Sigmoid colon (tissue), 4 donors: Measurements from ENCODE around the gene ZFR2.

Experiments used
- CTCF ChIP-seq, 4 experiments: fragments of 450-650 bp in 3 of 4; fragments of 200-600 bp in 1 of 4; IDR thresholded peaks; one replicate each; pipeline ENCODE4 v1.5.1; 2016 to 2019; ENCODE audit warnings: antibody characterized with exemption in 4 of 4, mild to moderate bottlenecking in 3 of 4, moderate library complexity in 2 of 4
- EP300 ChIP-seq, 4 donors: sonication (generic); formaldehyde crosslinking; IDR thresholded peaks; one replicate each; pipeline ENCODE4 v1.6.1; 2017; ENCODE audit warnings: antibody characterized with exemption in 4 of 4

DNA sequence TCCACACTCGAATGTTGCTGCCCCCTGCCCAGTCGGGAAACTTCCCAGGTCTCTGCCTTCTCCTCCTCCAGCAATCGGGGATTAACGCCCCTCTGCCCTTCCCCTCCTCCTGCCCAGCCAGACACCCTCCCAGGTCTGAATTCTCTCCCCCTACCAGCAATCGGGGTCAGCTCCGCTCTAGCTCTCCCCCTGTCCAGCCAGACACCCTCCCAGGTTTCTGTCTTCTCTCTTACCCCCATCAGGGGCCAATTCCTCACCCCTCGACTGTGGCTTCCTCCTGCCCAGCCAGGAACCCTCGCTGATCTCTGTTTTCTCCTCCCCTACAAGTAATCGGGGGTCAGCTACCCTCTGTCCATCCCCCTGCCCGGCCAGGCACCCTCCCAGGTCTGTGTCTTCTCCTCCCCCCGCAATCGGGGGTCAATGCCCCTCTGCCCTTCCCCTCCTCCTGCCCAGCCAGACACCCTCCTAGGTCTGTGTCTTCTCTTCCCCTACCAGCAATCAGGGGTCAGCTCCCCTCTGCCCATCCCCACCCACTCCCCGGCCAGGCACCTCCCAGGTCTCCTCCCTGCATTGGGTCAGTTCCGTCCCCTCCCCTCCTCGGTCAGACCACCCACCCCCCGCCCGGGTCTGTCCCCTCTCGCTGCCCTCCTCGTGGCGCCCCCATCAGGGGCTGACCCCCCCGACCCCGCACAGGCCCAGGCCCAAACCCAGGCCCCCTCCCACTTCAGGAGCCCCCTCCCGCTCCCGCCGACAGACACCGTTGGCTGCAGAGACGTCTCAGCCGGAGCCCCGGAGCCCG is 668 bp downstream of the ZFR2 start:
- no peak for TF ChIP-seq EP300 (IDR thresholded peaks at IDR 0.05)
- TF ChIP-seq CTCF (IDR thresholded peaks at IDR 0.05), result no peak
